ENCODE measurements around the gene FRYL. TPM values are rescaled to one million over a fixed set of nuclear protein-coding genes. Genes with fewer than 3 reads are reported as not detected.

The FRYL gene
- total and polyA plus RNA-seq, 2 experiments from 2014 or later: 15.7 to 82.3 TPM

DNA sequence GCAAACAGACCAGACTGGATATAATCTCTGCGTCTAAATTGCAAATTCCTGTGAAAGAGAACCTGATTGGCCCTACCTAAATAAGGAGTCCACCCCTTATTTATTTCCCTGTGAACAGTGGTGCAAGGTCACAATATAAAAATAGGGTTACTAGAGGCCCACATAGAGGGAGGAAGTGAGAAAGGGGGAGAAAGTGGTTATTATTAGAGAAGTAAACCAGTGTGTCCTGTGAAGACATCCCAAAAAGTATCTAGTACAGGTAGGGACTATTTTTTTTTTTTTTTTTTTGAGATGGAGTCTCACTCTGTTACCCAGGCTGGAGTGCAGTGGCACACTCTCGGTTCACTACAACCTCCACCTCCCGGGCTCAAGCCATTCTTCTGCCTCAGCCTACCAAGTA is 15.0 kb upstream of the FRYL start:
- H3K4me1 ChIP-seq (ENCODE audit: insufficient read depth): no peaks in the 10 kb centered on the region
- TF ChIP-seq, protein P1, sequence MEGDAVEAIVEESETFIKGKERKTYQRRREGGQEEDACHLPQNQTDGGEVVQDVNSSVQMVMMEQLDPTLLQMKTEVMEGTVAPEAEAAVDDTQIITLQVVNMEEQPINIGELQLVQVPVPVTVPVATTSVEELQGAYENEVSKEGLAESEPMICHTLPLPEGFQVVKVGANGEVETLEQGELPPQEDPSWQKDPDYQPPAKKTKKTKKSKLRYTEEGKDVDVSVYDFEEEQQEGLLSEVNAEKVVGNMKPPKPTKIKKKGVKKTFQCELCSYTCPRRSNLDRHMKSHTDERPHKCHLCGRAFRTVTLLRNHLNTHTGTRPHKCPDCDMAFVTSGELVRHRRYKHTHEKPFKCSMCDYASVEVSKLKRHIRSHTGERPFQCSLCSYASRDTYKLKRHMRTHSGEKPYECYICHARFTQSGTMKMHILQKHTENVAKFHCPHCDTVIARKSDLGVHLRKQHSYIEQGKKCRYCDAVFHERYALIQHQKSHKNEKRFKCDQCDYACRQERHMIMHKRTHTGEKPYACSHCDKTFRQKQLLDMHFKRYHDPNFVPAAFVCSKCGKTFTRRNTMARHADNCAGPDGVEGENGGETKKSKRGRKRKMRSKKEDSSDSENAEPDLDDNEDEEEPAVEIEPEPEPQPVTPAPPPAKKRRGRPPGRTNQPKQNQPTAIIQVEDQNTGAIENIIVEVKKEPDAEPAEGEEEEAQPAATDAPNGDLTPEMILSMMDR (IDR thresholded peaks at IDR 0.05; ENCODE audit: poor library complexity): no peak
- TF ChIP-seq EZH2 (IDR thresholded peaks at IDR 0.05; ENCODE audit: borderline replicate concordance) (no peak), EZH2phosphoT487 (IDR thresholded peaks at IDR 0.05; ENCODE audit: low read depth, severe bottlenecking, unreplicated experiment) (no peak)
- no peaks in the 10 kb centered on the region for H3K79me2 ChIP-seq
- WGBS (ENCODE audit: low lambda C conversion rate, missing lambda C conversion rate): 77% methylated on average over 3 of the region's 3 CpGs
- H2AFZ ChIP-seq: no peak overlapping the region
- no peaks in the 10 kb centered on the region for H3K9me2 ChIP-seq (replicated peaks; ENCODE audit: insufficient read depth)
- no peaks in the 10 kb centered on the region for H3K9me3 ChIP-seq (ENCODE audit: low read depth)
- no peaks in the 10 kb centered on the region for H3K27me3 ChIP-seq
- H3K4me2 ChIP-seq: no peak overlapping the region
- no peak overlapping the region for H3K4me3 ChIP-seq
- no peak for DNase-seq (ENCODE audit: low spot score)
- H3K36me3 ChIP-seq (replicated peaks; ENCODE audit: insufficient read depth, low read depth): no peaks in the 10 kb centered on the region
- no peak overlapping the region for H3K27ac ChIP-seq
- no peaks in the 10 kb centered on the region for H4K20me1 ChIP-seq (ENCODE audit: insufficient read depth, poor library complexity, severe bottlenecking)

DNA sequence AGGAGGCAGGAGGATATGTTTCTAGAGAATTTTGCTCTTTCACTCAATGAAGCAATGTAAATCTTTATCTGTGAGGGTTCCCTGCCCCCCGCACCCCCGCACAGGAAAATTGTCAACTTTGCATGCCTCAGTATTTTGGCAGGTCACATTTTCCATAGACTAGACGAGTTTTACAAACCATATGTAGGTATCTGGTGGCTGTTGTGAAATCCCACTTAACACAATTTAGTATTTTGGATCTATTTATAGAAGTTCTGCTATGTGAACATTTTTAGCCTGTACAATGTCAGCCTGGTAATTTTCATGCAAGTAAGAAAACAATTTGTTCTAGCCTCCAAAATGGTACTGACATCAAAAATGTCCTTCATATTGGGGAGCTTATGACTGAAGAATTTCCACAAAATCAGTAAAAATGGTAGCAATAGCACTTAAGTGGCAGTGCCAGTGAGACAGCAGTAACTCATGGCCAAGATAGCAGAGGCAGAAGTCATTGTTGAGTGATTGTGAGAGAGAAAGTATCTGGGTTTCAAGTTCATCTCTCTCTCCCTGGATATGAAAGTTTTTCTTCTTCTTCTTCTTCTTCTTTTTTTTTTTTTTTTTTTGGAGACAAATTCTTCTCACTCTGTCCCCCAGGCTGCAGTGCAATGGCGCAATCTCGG is 12.4 kb upstream of the FRYL start:
- Histone ChIP-seq H4K20me1 (ENCODE audit: insufficient read depth, poor library complexity, severe bottlenecking) (no peaks in the 10 kb centered on the region), H3K4me3 (no peak overlapping the region), H3K36me3 (replicated peaks; ENCODE audit: insufficient read depth, low read depth) (no peaks in the 10 kb centered on the region), H3K4me2 (no peak overlapping the region), H2AFZ (no peak overlapping the region), H3K9me2 (replicated peaks; ENCODE audit: insufficient read depth) (no peaks in the 10 kb centered on the region), H3K79me2 (no peaks in the 10 kb centered on the region), H3K27me3 (no peaks in the 10 kb centered on the region), H3K27ac (no peak overlapping the region), H3K9me3 (ENCODE audit: low read depth) (no peaks in the 10 kb centered on the region), H3K4me1 (ENCODE audit: insufficient read depth) (no peaks in the 10 kb centered on the region)
- TF ChIP-seq EZH2phosphoT487 (IDR thresholded peaks at IDR 0.05; ENCODE audit: low read depth, severe bottlenecking, unreplicated experiment) (no peak), EZH2 (IDR thresholded peaks at IDR 0.05; ENCODE audit: borderline replicate concordance) (no peak)
- peak; percentile 8 for DNase-seq (ENCODE audit: low spot score)
- 86% methylated on average over 5 of the region's 5 CpGs for WGBS (ENCODE audit: low lambda C conversion rate, missing lambda C conversion rate)

DNA sequence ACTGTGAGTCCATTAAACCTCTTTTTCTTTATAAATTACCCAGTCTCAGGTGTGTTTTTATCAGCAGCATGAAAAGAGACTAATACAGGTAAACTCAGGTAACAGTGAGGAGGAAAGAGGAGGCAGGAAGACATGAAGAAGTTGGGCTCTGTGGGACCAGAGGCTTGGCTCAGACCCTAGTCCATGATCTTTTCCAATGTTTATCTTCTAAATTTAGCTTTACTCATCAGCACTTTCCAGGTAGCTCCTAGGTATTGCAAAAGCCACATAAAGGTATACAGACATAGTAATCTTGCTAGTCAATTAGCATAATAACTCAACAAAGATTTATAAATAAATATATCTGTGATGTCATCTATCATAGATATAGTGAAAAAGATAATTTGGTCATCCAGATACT is 11.2 kb upstream of the FRYL start:
- no peaks in the 10 kb centered on the region for H3K36me3 ChIP-seq (replicated peaks; ENCODE audit: insufficient read depth, low read depth)
- no peaks in the 10 kb centered on the region for H3K4me1 ChIP-seq (ENCODE audit: insufficient read depth)
- no peaks in the 10 kb centered on the region for H3K9me2 ChIP-seq (replicated peaks; ENCODE audit: insufficient read depth)
- no peaks in the 10 kb centered on the region for H4K20me1 ChIP-seq (ENCODE audit: insufficient read depth, poor library complexity, severe bottlenecking)
- no peak overlapping the region for H3K4me3 ChIP-seq
- H3K27ac ChIP-seq: no peak overlapping the region
- no peak overlapping the region for H2AFZ ChIP-seq
- DNase-seq (ENCODE audit: low spot score): no peak
- no peak for TF ChIP-seq EZH2phosphoT487 (IDR thresholded peaks at IDR 0.05; ENCODE audit: low read depth, severe bottlenecking, unreplicated experiment)
- TF ChIP-seq, protein P1 (IDR thresholded peaks at IDR 0.05; ENCODE audit: poor library complexity): no peak
- TF ChIP-seq EZH2 (IDR thresholded peaks at IDR 0.05; ENCODE audit: borderline replicate concordance): no peak
- H3K9me3 ChIP-seq (ENCODE audit: low read depth): no peaks in the 10 kb centered on the region
- no peak overlapping the region for H3K4me2 ChIP-seq
- no peaks in the 10 kb centered on the region for H3K79me2 ChIP-seq
- H3K27me3 ChIP-seq: no peaks in the 10 kb centered on the region

DNA sequence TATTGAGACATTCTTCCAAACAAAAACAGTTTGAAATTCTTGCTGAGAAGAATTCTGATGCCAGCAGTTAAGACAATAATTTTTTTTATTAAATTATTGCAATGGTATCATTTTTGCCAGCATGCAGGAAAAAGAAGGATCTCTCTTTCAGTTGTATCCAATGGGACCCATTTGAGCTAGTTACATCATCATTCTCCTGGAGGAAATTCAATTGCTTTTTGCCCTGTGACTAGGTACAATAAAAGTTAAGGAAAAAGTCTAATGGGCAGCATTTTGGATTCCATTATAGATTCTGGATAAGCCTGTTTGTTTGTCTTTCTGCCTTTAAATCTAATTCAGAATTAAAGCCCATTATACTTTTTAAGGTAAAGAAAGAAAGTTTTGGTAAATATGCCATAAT is 10.5 kb upstream of the FRYL start:
- Histone ChIP-seq H3K9me2 (replicated peaks; ENCODE audit: insufficient read depth) (no peaks in the 10 kb centered on the region), H3K27ac (no peak overlapping the region), H3K9me3 (ENCODE audit: low read depth) (no peaks in the 10 kb centered on the region), H3K27me3 (no peaks in the 10 kb centered on the region), H2AFZ (no peak overlapping the region), H3K36me3 (replicated peaks; ENCODE audit: insufficient read depth, low read depth) (no peaks in the 10 kb centered on the region), H3K79me2 (no peaks in the 10 kb centered on the region), H3K4me1 (ENCODE audit: insufficient read depth) (no peaks in the 10 kb centered on the region), H3K4me2 (no peak overlapping the region), H4K20me1 (ENCODE audit: insufficient read depth, poor library complexity, severe bottlenecking) (no peaks in the 10 kb centered on the region), H3K4me3 (no peak overlapping the region)
- DNase-seq (ENCODE audit: low spot score): no peak
- TF ChIP-seq EZH2 (IDR thresholded peaks at IDR 0.05; ENCODE audit: borderline replicate concordance) (no peak), EZH2phosphoT487 (IDR thresholded peaks at IDR 0.05; ENCODE audit: low read depth, severe bottlenecking, unreplicated experiment) (no peak)
- TF ChIP-seq, protein P1 (IDR thresholded peaks at IDR 0.05; ENCODE audit: poor library complexity): no peak

Data from hepatocyte (in vitro differentiated cells).